WTC11 (cell line): ENCODE data around the gene AK2. TPM values are rescaled to one million over a fixed set of nuclear protein-coding genes. Genes with fewer than 3 reads are reported as not detected.

Experiments
- ATAC-seq: fragments of 200-7000 bp; cut with Tn5 transposase; 2 replicates; pipeline ENCODE4 v1.10.0; 2021; ENCODE audit warnings: mild to moderate bottlenecking, moderate library complexity
- CTCF ChIA-PET: fragments of 300-600 bp; sonication (Branson Sonifier 250); formaldehyde crosslinking; loops from one replicate; lab custom pipeline; 2021; ENCODE audit warnings: antibody characterized with exemption; lab: Charles Lee
- POLR2A ChIA-PET: fragments of 350-600 bp; sonication (Branson Sonifier 250); formaldehyde crosslinking; loops from one replicate; lab custom pipeline; 2021; ENCODE audit warnings: antibody characterized with exemption; lab: Charles Lee
- DNase-seq: peaks from one replicate; pipeline ENCODE4 v3.0.0; 2021; ENCODE audit warnings: low spot score
- H3K27ac Mint-ChIP-seq: 2 replicates; pipeline ENCODE4 v1.8.0; 2021; ENCODE audit warnings: mixed read lengths
- H3K27me3 Mint-ChIP-seq: 2 replicates; pipeline ENCODE4 v1.8.0; 2021; ENCODE audit warnings: low read depth, mild to moderate bottlenecking, moderate library complexity, mixed read lengths
- H3K36me3 Mint-ChIP-seq: 2 replicates; pipeline ENCODE4 v1.8.0; 2021; ENCODE audit warnings: mixed read lengths
- H3K4me1 Mint-ChIP-seq: 2 replicates; pipeline ENCODE4 v1.8.0; 2022; ENCODE audit warnings: mixed read lengths
- H3K4me3 Mint-ChIP-seq: 2 replicates; pipeline ENCODE4 v1.8.0; 2021; ENCODE audit warnings: mild to moderate bottlenecking, moderate library complexity, mixed read lengths
- H3K9me3 Mint-ChIP-seq: 2 replicates; pipeline ENCODE4 v1.8.0; 2021; ENCODE audit warnings: mixed read lengths
- ATF2 ChIP-seq: sonication (generic); formaldehyde crosslinking; IDR thresholded peaks from 2 replicates; pipeline ENCODE4 v1.8.1; 2022; ENCODE audit warnings: low read depth, missing genetic modification reagents, borderline replicate concordance
- GTF2I ChIP-seq: fragments of 250-450 bp; sonication (Bioruptor Pico); conservative IDR thresholded peaks from 2 replicates; pipeline ENCODE4 v1.4.0; 2021; ENCODE audit warnings: mild to moderate bottlenecking
- HMGA2 ChIP-seq: fragments of 250-450 bp; sonication (Bioruptor Pico); IDR thresholded peaks from 2 replicates; pipeline ENCODE4 v1.4.0; 2021; ENCODE audit warnings: mild to moderate bottlenecking, moderate library complexity
- HMGXB4 ChIP-seq: sonication (generic); formaldehyde crosslinking; IDR thresholded peaks from 2 replicates; pipeline ENCODE4 v1.8.1; 2023; ENCODE audit warnings: mild to moderate bottlenecking, moderate library complexity, missing genetic modification reagents
- JUN ChIP-seq: sonication (generic); formaldehyde crosslinking; IDR thresholded peaks from 2 replicates; pipeline ENCODE4 v1.8.0; 2023; ENCODE audit warnings: mild to moderate bottlenecking, missing genetic modification reagents
- MXD4 ChIP-seq: fragments of 250-450 bp; sonication (Bioruptor Pico); IDR thresholded peaks from 2 replicates; pipeline ENCODE4 v1.8.0; 2021; ENCODE audit warnings: mild to moderate bottlenecking, moderate library complexity, borderline replicate concordance
- MYBL2 ChIP-seq: sonication (generic); formaldehyde crosslinking; IDR thresholded peaks from 2 replicates; pipeline ENCODE4 v1.8.1; 2023; ENCODE audit warnings: mild to moderate bottlenecking, moderate library complexity, missing genetic modification reagents
- NFYB ChIP-seq: sonication (generic); formaldehyde crosslinking; conservative IDR thresholded peaks from 2 replicates; pipeline ENCODE4 v1.8.0; 2022; ENCODE audit warnings: low read depth, missing genetic modification reagents
- TP53 ChIP-seq: sonication (generic); formaldehyde crosslinking; IDR thresholded peaks from 2 replicates; pipeline ENCODE4 v1.8.1; 2023; ENCODE audit warnings: mild to moderate bottlenecking, missing genetic modification reagents
- ZBTB21 ChIP-seq: sonication (generic); formaldehyde crosslinking; IDR thresholded peaks from 2 replicates; pipeline ENCODE4 v1.8.1; 2023; ENCODE audit warnings: mild to moderate bottlenecking, missing genetic modification reagents, borderline replicate concordance
- ZNF121 ChIP-seq: sonication (generic); formaldehyde crosslinking; IDR thresholded peaks from 2 replicates; pipeline ENCODE4 v1.8.0; 2023; ENCODE audit warnings: missing genetic modification reagents
- ZNF423 ChIP-seq: fragments of 250-450 bp; sonication (Bioruptor Pico); IDR thresholded peaks from 2 replicates; pipeline ENCODE4 v2.1.2; 2022; ENCODE audit warnings: mild to moderate bottlenecking, moderate library complexity
- total RNA-seq: library from RNA; stranded (reverse); gene quantifications from 3 replicates; pipeline ENCODE4 v1.2.3, GENCODE V29; 2021
- TF ChIP-seq, protein P1 (sequence below): sonication (generic); formaldehyde crosslinking; IDR thresholded peaks from 2 replicates; pipeline ENCODE4 v1.8.1; 2023; ENCODE audit warnings: mild to moderate bottlenecking, missing genetic modification reagents
- TF ChIP-seq, protein P2 (sequence below): fragments of 200-600 bp; IDR thresholded peaks from 2 replicates; pipeline ENCODE4 v1.8.0; 2022; ENCODE audit warnings: antibody characterized with exemption
- TF ChIP-seq, protein P3 (sequence below): fragments of 250-450 bp; sonication (Bioruptor Pico); conservative IDR thresholded peaks from 2 replicates; pipeline ENCODE4 v1.9.0; 2021; ENCODE audit warnings: mild to moderate bottlenecking
- TF ChIP-seq, protein P4 (sequence below): sonication (generic); formaldehyde crosslinking; IDR thresholded peaks from 2 replicates; pipeline ENCODE4 v1.8.0; 2022; ENCODE audit warnings: mild to moderate bottlenecking, missing genetic modification reagents
- TF ChIP-seq, protein P5 (sequence below): fragments of 250-450 bp; sonication (Bioruptor Pico); IDR thresholded peaks from 2 replicates; pipeline ENCODE4 v1.8.0; 2021; ENCODE audit warnings: mild to moderate bottlenecking
- TF ChIP-seq, protein P6 (sequence below): sonication (generic); formaldehyde crosslinking; IDR thresholded peaks from 2 replicates; pipeline ENCODE4 v1.8.0; 2022; ENCODE audit warnings: mild to moderate bottlenecking, missing genetic modification reagents
- TF ChIP-seq, protein P7 (sequence below): sonication (generic); formaldehyde crosslinking; conservative IDR thresholded peaks from 2 replicates; pipeline ENCODE4 v1.8.1; 2023; ENCODE audit warnings: mild to moderate bottlenecking, low read depth, missing genetic modification reagents, moderate library complexity

Gene AK2
- total RNA-seq, 1 experiment from 2014 or later: 124 TPM

DNA sequence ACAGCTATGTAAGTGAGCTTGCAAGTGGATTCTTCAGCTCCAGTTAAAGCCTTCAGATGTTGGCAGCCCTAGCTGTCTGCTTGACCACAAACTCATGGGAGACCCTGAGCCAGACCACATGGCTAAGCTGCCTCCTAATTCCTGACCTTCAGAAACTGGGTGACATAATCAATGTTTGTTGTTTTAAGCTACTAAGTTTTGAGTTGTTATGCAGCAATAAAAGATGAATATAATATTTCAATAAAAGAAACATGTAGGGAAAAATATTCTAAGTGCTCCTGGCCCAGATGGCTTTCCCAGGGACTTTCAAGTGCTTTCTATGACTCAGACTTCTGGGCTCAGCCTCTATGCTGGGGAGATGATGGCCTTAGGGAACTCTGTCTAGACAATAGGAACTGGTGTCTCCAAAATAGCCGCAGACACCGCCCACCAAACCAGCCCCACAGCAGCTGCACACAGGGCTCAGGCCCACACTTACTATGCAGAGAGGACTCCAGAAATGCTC is 23.9 kb upstream of the AK2 start (continued):
- TF ChIP-seq HMGXB4: no peak
- no peak for TF ChIP-seq JUN
- TF ChIP-seq ZNF121 (CRISPR knock-in tag): no peak
- no peak for TF ChIP-seq HMGA2 (CRISPR knock-in tag)
- TF ChIP-seq, protein P1, sequence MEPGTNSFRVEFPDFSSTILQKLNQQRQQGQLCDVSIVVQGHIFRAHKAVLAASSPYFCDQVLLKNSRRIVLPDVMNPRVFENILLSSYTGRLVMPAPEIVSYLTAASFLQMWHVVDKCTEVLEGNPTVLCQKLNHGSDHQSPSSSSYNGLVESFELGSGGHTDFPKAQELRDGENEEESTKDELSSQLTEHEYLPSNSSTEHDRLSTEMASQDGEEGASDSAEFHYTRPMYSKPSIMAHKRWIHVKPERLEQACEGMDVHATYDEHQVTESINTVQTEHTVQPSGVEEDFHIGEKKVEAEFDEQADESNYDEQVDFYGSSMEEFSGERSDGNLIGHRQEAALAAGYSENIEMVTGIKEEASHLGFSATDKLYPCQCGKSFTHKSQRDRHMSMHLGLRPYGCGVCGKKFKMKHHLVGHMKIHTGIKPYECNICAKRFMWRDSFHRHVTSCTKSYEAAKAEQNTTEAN (CRISPR knock-in tag): no peak

GRCh38 chr1:33057095-33057494 is 20.4 kb upstream of the AK2 start:
- Mint-ChIP-seq H3K27me3 (peaks cover 17% of the 10 kb centered on the region), H3K27ac (no peak overlapping the region), H3K4me1 (no peaks in the 10 kb centered on the region), H3K36me3 (peaks cover 6% of the 10 kb centered on the region), H3K9me3 (peaks cover 20% of the 10 kb centered on the region), H3K4me3 (no peak overlapping the region)
- ATAC-seq: no peak
- no peak for DNase-seq
- POLR2A ChIA-PET: interaction anchor here (0.6 kb wide), 1 partner anchor 186 kb away, joined by 7 read pairs; no protein-coding TSS in a partner anchor
- no peak for TF ChIP-seq HMGA2 (CRISPR knock-in tag)
- TF ChIP-seq, protein P2, sequence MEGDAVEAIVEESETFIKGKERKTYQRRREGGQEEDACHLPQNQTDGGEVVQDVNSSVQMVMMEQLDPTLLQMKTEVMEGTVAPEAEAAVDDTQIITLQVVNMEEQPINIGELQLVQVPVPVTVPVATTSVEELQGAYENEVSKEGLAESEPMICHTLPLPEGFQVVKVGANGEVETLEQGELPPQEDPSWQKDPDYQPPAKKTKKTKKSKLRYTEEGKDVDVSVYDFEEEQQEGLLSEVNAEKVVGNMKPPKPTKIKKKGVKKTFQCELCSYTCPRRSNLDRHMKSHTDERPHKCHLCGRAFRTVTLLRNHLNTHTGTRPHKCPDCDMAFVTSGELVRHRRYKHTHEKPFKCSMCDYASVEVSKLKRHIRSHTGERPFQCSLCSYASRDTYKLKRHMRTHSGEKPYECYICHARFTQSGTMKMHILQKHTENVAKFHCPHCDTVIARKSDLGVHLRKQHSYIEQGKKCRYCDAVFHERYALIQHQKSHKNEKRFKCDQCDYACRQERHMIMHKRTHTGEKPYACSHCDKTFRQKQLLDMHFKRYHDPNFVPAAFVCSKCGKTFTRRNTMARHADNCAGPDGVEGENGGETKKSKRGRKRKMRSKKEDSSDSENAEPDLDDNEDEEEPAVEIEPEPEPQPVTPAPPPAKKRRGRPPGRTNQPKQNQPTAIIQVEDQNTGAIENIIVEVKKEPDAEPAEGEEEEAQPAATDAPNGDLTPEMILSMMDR: no peak
- TF ChIP-seq ZNF423 (CRISPR knock-in tag): no peak
- TF ChIP-seq, protein P3, sequence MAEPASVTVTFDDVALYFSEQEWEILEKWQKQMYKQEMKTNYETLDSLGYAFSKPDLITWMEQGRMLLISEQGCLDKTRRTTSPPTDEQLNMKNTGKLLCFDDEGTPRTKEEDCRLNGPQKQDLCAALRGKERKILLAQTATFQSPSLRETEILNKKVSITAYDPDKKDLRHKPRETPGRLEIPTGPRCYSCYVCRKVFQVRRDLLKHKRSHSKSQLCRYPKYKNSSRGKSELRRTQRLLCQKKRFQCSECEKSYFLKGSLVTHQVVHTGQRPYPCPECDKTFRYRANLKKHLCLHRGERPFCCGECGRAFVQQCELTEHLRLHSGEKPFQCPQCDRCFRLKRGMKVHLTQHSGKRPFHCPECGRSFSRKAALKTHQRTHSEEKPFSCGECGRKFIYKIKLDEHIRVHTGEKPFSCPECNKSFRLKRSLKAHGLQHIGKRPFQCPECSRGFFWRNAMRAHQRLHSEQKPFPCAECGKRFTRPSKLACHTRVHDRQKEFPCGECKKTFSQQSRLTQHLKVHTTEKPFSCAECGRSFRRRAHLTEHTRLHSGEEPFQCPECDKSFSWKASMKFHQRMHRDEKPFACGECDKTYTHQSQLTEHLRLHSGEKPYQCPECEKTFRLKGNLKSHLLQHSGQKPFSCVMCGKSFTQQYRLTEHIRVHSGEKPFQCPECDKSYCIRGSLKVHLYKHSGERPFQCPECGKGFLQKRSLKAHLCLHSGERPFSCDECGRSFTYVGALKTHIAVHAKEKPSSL (CRISPR knock-in tag): no peak
- TF ChIP-seq GTF2I (CRISPR knock-in tag): no peak
- TF ChIP-seq ATF2: no peak
- CTCF ChIA-PET: interaction anchor here (0.7 to 4.5 kb wide), 4 partner anchors 23 to 165 kb away, joined by 3 to 34 read pairs (median 4); no protein-coding TSS in a partner anchor

GRCh38 chr1:33056426-33056825 is 19.7 kb upstream of the AK2 start:
- Mint-ChIP-seq H3K27ac (no peak overlapping the region), H3K27me3 (peaks cover 11% of the 10 kb centered on the region), H3K4me1 (no peaks in the 10 kb centered on the region), H3K9me3 (peaks cover 14% of the 10 kb centered on the region), H3K4me3 (no peak overlapping the region), H3K36me3 (peaks cover 3% of the 10 kb centered on the region)
- ChIA-PET CTCF (interaction anchor here (0.8 to 4.5 kb wide), 9 partner anchors 9 to 125 kb away, joined by 3 to 34 read pairs (median 4); partner anchors contain the start of gene RNF19B), POLR2A (interaction anchor here (0.6 kb wide), 1 partner anchor 416 kb away, joined by 3 read pairs; no protein-coding TSS in a partner anchor)
- ATAC-seq (no peak), DNase-seq (no peak)
- TF ChIP-seq, protein P4, sequence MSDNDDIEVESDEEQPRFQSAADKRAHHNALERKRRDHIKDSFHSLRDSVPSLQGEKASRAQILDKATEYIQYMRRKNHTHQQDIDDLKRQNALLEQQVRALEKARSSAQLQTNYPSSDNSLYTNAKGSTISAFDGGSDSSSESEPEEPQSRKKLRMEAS (CRISPR knock-in tag): no peak
- TF ChIP-seq, protein P5, sequence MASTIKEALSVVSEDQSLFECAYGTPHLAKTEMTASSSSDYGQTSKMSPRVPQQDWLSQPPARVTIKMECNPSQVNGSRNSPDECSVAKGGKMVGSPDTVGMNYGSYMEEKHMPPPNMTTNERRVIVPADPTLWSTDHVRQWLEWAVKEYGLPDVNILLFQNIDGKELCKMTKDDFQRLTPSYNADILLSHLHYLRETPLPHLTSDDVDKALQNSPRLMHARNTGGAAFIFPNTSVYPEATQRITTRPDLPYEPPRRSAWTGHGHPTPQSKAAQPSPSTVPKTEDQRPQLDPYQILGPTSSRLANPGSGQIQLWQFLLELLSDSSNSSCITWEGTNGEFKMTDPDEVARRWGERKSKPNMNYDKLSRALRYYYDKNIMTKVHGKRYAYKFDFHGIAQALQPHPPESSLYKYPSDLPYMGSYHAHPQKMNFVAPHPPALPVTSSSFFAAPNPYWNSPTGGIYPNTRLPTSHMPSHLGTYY (CRISPR knock-in tag): no peak
- TF ChIP-seq MXD4 (CRISPR knock-in tag) (no peak), TP53 (CRISPR knock-in tag) (no peak), ZBTB21 (CRISPR knock-in tag) (no peak), MYBL2 (no peak), NFYB (CRISPR knock-in tag) (no peak)
- TF ChIP-seq, protein P6, sequence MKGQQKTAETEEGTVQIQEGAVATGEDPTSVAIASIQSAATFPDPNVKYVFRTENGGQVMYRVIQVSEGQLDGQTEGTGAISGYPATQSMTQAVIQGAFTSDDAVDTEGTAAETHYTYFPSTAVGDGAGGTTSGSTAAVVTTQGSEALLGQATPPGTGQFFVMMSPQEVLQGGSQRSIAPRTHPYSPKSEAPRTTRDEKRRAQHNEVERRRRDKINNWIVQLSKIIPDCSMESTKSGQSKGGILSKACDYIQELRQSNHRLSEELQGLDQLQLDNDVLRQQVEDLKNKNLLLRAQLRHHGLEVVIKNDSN: no peak
- TF ChIP-seq, protein P7, sequence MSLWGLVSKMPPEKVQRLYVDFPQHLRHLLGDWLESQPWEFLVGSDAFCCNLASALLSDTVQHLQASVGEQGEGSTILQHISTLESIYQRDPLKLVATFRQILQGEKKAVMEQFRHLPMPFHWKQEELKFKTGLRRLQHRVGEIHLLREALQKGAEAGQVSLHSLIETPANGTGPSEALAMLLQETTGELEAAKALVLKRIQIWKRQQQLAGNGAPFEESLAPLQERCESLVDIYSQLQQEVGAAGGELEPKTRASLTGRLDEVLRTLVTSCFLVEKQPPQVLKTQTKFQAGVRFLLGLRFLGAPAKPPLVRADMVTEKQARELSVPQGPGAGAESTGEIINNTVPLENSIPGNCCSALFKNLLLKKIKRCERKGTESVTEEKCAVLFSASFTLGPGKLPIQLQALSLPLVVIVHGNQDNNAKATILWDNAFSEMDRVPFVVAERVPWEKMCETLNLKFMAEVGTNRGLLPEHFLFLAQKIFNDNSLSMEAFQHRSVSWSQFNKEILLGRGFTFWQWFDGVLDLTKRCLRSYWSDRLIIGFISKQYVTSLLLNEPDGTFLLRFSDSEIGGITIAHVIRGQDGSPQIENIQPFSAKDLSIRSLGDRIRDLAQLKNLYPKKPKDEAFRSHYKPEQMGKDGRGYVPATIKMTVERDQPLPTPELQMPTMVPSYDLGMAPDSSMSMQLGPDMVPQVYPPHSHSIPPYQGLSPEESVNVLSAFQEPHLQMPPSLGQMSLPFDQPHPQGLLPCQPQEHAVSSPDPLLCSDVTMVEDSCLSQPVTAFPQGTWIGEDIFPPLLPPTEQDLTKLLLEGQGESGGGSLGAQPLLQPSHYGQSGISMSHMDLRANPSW (CRISPR knock-in tag): no peak
